MG63 (cell line): Measurements from ENCODE around the gene SPPL2C. TPM values are rescaled to one million over a fixed set of nuclear protein-coding genes. Genes with fewer than 3 reads are reported as not detected.
"Not testable (repeated sequence)": the region's sequence is repeated elsewhere in the genome, so short reads cannot be mapped to it uniquely, and the experiment has no call there.

Experiments
- DNase-seq: peaks from one replicate; pipeline ENCODE4 v3.0.0-alpha.2; 2020
- H3K27me3 ChIP-seq: fragments of 250-450 bp; sonication (Bioruptor Pico); 2 replicates; pipeline ENCODE4 v1.5.1; 2020; ENCODE audit warnings: mild to moderate bottlenecking, moderate library complexity
- H3K36me3 ChIP-seq: fragments of 250-450 bp; sonication (Bioruptor Pico); 2 replicates; pipeline ENCODE4 v1.5.1; 2020; ENCODE audit warnings: mild to moderate bottlenecking, moderate library complexity
- H3K4me3 ChIP-seq: fragments of 250-450 bp; sonication (Bioruptor Pico); 2 replicates; pipeline ENCODE4 v1.5.1; 2020; ENCODE audit warnings: mild to moderate bottlenecking, moderate library complexity
- H3K9me3 ChIP-seq: fragments of 250-450 bp; sonication (Bioruptor Pico); 2 replicates; pipeline ENCODE4 v1.5.1; 2020; ENCODE audit warnings: mild to moderate bottlenecking, moderate library complexity
- total RNA-seq: library from RNA; depleted of rRNA; stranded (reverse); fragments of >200 nt; shearing (Covaris generic); gene quantifications from 2 replicates; pipeline ENCODE4 v1.2.3, GENCODE V29; 2014; ENCODE audit warnings: low replicate concordance

Gene SPPL2C
- total RNA-seq, 1 experiment from 2014 or later, result not detected

DNA sequence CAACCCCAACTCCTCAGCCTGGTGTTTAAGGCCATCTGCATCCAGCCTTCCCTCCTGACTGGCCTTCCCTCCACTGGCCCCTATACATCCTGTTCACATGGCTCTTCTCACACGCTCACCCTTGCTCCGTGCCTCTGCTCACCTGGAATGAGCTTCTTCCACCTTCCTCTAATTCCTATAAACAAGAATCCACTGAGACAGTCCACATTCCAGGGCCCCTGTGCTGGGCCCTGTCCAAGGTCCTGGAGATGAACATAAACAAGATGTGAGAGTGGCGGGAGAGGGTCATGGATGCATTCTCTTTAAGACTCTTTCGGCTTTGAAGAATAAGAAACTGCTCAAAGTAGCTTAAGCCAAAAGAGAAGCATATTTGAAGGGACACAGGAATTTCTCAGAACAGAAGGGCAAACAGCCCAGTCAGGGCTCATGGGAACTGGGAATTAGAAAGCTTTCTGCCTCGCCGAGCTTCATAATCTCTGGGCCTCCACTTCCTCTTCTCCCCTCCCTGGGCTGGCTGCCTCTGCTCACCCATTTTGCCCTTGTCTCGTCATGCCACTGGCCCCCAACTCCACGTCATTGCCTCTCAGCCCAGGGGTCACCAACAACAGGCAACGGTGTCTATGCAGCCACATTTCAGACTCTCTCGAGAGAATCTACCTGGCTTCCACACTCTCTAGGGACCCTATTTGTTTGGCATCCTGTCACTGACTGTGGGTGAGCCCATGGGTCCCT, 13.5 kb downstream of the SPPL2C start:
- DNase-seq, result no peak

DNA sequence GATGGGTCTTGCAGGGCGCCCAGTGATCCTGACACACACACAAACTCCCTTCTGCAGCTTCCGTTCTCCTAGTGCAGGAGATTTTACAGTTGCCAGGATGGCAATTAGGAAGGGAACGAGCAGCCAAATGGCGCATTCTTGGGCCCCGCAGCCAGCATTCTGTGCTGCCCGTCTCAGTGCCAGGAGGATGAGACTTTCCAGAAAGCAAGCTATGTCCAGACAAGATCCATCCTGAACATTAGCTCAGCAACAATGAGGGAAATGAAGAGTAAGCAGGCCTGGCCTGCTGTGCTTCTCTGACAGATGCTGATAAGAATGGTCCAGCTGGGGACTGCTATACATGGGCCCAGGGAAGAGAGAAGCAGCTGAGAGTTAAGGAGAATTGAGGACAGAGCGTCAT, 16.5 kb downstream of the SPPL2C start:
- Histone ChIP-seq H3K36me3 (no peaks in the 10 kb centered on the region), H3K9me3 (peaks cover 3% of the 10 kb centered on the region; the same call in 1 of the 2 replicates), H3K27me3 (peaks cover 49% of the 10 kb centered on the region), H3K4me3 (no peak overlapping the region)
- no peak for DNase-seq

More for the DNA sequence above, 13.5 kb downstream of the SPPL2C start:
- H3K4me3 ChIP-seq, result no peak overlapping the region
- H3K27me3 ChIP-seq, result peaks cover 23% of the 10 kb centered on the region
- H3K9me3 ChIP-seq, result peaks cover 3% of the 10 kb centered on the region; the same call in 1 of the 2 replicates
- no peaks in the 10 kb centered on the region for H3K36me3 ChIP-seq

DNA sequence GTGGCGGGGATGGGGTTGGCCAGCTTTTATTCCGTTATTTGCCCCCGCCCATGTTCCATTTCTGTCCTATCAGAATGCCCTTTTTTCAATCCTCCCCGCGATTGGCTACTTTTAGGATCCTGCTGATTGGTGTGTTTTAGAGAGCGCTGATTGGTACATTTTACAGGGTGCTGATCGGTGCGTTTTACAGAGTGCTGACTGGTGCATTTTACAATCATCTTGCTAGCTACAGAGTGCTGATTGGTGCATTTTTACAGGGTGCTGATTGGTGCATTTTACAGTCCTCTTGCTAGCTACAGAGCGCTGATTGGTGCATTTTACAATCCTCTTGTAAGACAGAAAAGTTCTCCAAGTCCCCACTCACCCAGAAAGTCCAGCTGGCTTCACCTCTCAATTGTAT, 17.4 kb downstream of the SPPL2C start:
- H3K9me3 ChIP-seq, DNase-seq, H3K36me3 ChIP-seq, H3K4me3 ChIP-seq: not testable (repeated sequence)
- peaks cover 56% of the 10 kb centered on the region for H3K27me3 ChIP-seq

DNA sequence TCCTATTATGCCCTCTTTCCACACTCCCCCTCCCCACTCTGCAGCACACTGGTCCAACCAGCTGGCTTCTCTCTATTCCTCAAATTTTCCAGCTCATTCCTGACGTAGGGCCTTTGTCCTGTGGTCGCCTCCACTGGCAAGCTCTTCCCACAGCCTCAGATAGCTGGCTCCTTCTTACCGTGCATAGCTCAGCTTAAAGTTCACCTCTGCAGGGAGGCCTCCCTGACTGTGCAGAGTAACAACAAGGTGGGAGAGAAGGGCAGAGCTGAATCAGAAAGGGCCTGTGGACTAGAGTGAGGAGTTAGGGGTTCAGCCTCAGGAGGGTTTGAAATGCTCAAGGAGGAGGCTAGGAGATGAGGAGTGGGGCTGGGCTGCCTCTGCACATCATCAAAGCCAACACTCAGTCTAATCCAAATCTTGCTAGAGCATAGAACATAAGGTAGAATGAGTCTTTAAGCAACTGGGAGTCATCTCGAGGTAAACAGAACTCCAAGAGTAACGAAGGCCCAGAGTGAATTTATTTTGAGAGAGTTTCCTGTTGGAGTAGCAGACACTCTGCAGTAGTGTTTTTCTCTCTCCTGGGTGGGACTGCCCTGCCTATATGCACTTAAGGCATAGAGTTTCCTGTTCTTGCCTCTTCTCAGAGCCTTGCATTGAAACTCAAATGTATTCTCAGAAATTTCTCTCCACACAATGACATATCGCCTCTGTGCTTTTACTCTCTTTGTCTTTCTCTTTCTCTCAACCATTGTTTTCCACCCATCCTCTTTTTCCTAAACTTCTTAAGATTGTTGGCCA, 19.4 kb downstream of the SPPL2C start:
- no peak for DNase-seq
- Histone ChIP-seq H3K27me3 (peaks cover 51% of the 10 kb centered on the region), H3K4me3 (no peak overlapping the region), H3K36me3 (no peaks in the 10 kb centered on the region), H3K9me3 (peaks cover 3% of the 10 kb centered on the region; the same call in 1 of the 2 replicates)

DNA sequence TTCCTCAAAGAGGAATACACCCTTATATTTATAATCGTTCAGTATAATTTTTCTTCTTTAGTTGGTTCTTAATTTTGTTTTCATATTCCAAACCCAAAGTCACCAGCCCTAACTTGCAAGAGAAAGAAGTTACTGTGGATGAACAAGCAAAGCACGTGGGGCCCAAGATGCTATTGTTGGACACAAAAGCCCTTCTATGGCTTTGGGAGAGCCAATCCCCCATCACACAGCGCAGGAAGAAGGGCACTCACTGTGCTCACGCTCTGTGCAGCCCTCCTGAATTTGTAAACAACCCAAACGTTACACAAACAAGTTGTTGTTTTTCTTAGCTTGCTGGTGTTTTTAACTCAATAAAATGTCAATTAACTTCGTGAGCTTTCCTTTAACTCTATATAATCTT, 22.5 kb downstream of the SPPL2C start:
- peaks cover 39% of the 10 kb centered on the region for H3K27me3 ChIP-seq
- H3K4me3 ChIP-seq, result no peak overlapping the region
- no peak for DNase-seq
- H3K9me3 ChIP-seq, result peaks cover under 1% of the 10 kb centered on the region; the same call in 1 of the 2 replicates
- no peaks in the 10 kb centered on the region for H3K36me3 ChIP-seq

DNA sequence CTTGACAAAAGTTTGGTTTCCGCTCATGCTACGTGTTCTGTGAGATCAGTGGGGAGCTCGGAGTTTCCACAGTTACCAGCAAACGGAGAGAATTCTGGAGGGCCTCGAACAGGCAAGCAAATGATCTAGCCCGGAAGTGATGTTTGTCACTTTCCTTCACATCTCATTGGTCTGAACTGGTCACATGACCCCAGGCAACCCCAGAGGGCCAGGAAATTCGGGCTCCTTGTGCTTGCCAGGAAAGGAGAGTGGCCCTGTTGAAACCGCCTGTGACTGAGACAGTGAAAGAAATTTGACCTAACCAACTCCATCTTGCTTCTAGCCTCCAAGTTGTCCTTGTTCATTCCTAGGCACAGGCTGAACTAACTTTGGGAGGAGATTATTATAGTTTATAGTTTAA, 23.0 kb downstream of the SPPL2C start:
- H3K4me3 ChIP-seq, result no peak overlapping the region
- DNase-seq, result no peak
- H3K36me3 ChIP-seq, result no peaks in the 10 kb centered on the region
- H3K9me3 ChIP-seq, result no peaks in the 10 kb centered on the region
- H3K27me3 ChIP-seq, result peaks cover 37% of the 10 kb centered on the region

DNA sequence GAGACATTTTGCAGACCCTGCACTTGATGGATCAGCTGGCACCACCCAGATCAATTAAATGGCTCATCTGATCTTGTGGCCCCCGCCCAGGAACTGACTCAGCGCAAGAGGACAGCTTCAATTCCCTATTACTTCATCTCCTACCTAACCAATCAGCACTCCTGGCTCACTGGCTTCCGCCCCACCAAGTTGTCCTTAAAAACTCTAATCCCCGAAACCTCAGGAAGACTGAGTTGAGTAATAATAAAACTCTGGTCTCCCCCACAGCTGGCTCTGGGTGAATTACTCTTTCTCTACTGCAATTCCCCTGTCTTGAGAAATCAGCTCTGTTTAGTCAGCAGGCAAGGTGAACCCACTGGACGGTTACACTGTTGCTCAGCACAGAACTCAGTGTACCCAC, 23.6 kb downstream of the SPPL2C start:
- H3K27me3 ChIP-seq, result peaks cover 32% of the 10 kb centered on the region
- no peak overlapping the region for H3K4me3 ChIP-seq
- no peaks in the 10 kb centered on the region for H3K9me3 ChIP-seq
- no peaks in the 10 kb centered on the region for H3K36me3 ChIP-seq
- no peak for DNase-seq

DNA sequence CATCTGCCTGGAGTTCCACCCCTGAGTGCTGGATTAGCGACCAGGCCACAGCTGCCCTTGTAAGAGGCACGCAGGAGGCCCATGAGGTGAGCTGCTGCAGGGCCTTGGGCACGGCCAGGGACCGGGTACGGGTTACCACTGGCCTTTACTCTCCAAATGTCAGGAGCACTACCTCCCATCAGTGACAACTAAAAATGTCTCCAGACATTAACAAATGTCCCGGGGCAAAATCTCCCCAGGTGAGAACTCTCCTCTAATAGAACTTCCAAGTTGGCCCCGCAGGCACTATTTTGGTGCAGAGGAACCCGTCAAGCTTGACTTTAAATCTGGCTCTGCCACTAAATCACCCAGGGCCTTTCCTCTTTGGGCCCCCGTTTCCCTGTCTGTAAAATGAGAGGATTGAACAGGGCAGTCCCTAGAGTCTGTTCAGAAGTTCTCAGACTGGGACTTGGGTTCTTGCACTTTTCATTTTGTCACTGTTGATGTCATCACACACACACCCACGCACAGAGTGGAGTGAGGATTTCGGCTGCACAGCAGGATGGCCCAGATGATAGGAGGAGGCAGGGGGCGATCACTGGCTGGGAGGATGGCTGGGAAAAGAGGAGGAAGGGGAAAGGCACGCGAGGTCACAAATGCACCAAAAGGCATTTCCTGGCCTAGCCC, 25.1 kb downstream of the SPPL2C start:
- no peak overlapping the region for H3K4me3 ChIP-seq
- no peaks in the 10 kb centered on the region for H3K36me3 ChIP-seq
- H3K9me3 ChIP-seq, result no peaks in the 10 kb centered on the region
- DNase-seq, result no peak
- H3K27me3 ChIP-seq, result peaks cover 22% of the 10 kb centered on the region

DNA sequence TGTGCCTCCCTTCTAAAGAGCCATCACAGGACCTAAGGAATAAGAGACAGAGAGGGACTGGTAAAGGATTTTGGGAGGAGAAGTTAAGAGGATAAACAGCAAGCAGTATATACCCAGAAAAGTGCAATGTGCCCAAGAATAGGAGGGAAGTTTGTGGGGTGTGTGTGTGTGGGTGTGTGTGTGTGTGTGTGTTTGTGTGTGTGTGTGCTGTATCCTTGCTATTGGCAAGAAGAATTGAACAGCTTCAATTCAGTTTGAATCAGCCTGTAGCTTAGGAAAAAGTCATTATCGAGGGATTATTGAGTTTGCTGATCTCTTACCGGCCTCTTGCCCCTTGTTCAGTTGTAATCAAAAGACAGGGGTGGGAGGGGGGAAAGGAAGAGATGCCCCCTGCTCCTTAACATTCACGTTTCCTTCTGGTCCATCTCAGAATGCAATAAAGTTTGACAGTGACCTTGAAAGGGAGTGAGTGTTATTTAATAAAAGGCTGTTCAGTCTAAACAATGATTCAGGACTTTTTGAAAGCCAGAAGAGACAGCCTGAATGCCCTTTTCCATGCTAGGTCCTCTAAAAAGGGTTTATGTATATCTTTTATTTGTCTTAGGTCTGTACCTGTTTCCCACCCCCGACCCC, 25.8 kb downstream of the SPPL2C start:
- Histone ChIP-seq H3K36me3 (no peaks in the 10 kb centered on the region), H3K9me3 (no peaks in the 10 kb centered on the region), H3K27me3 (peaks cover 21% of the 10 kb centered on the region), H3K4me3 (no peak overlapping the region)
- no peak for DNase-seq

DNA sequence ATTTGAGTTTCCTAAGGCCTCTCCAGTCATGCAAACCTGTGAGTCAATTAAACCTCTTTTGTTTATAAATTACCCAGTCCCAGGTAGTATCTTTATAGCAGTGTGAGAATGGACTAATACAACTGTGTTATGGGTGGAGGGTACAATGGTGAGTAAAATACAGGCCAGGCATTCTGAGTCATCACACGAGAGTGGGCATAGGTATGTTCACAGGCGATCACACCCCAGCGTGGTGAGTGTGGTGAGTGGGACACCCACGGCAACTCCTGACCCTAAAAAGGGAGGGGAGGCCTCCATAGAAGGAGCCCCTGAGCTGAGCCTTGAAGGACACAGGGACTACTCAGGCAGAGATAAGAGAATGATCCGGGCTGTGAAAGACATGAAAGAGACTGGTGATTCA, 27.0 kb downstream of the SPPL2C start:
- Histone ChIP-seq H3K36me3 (no peaks in the 10 kb centered on the region), H3K27me3 (peaks cover 22% of the 10 kb centered on the region), H3K4me3 (no peak overlapping the region), H3K9me3 (no peaks in the 10 kb centered on the region)
- DNase-seq, result no peak

DNA sequence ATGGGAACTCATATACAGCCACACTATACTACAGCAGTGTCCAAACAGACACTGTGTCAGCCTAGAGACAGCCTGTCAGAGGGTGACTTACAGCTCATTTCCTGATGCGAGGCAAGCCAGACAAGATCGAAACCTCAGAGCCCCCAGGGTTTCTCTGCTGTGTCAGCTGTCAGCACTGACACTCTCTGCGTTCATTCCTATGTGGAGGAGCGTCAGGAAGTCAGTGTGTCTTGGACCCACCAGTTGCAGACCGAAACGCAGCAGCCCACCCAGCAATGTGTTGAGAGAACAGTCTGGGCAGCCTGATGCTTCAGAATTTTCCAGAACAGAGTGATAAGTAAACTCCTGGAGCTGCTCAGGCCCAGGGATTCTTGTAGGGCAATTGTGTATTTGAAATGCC, 29.0 kb downstream of the SPPL2C start:
- DNase-seq, result no peak
- no peaks in the 10 kb centered on the region for H3K36me3 ChIP-seq

DNA sequence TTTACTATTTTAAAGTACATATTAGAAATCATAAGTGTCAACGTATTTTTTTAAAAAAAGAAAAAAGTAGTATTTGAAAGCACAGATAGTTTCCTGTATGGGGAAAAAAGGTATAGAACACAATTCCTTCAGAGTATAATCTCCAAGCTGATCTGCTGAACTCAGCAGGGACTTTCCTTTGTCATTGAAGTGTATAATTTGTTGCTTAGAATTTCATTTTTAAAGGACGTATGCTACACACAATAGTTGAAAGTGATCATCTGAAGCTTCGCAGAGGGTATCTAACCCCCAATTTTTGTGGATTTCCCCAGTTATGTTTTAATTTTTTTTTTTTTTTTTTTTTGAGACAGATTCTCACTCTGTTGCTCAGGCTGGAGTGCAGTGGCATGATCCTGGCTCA, 29.5 kb downstream of the SPPL2C start:
- peaks cover 39% of the 10 kb centered on the region for H3K27me3 ChIP-seq
- H3K9me3 ChIP-seq, result no peaks in the 10 kb centered on the region
- no peaks in the 10 kb centered on the region for H3K36me3 ChIP-seq
- DNase-seq, result no peak
- H3K4me3 ChIP-seq, result no peak overlapping the region

More for the DNA sequence above, 29.0 kb downstream of the SPPL2C start:
- Histone ChIP-seq H3K9me3 (no peaks in the 10 kb centered on the region), H3K4me3 (no peak overlapping the region), H3K27me3 (peaks cover 39% of the 10 kb centered on the region)

DNA sequence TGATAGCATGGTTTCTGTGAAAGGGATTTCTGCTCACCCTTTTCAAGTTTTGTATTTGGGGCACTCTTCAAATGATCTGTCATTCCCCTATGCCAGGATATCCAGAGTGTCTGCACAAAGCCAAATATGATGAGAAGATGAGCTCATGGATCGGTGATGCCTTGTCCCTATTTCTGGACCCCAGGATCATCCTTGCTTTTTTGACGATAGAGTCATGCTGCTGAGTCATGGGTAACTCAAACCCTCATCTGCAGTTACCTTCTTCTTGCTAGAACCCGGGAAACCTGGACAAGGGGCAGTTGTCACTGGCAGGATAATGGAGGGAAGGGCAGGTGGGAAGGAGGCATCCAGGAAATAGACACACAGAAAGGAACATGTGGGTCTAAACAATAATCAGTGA, 31.9 kb downstream of the SPPL2C start:
- H3K4me3 ChIP-seq, result no peak overlapping the region
- no peak for DNase-seq
- H3K27me3 ChIP-seq, result peaks cover 46% of the 10 kb centered on the region
- H3K36me3 ChIP-seq, result no peaks in the 10 kb centered on the region
- H3K9me3 ChIP-seq, result no peaks in the 10 kb centered on the region

DNA sequence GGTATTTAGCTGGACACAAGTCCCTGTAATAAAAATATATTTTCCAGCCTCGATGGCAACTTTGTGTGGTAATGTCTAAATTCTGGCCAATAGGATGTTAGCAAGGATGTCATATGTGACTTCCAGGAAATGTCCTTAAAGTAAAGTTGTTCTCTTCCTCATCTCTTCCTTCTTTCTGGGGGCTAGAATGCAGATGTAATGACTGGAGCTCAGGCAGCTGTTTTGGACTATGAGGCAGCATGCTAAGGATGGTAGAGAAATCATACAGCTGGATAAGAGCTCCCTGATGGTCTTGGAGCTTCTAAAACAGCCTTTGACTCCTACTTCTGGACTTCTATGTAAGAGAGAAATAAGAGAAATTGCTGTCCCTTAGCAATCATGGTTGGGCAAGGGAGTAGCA, 32.8 kb downstream of the SPPL2C start:
- Histone ChIP-seq H3K9me3 (no peaks in the 10 kb centered on the region), H3K36me3 (no peaks in the 10 kb centered on the region), H3K4me3 (no peak overlapping the region), H3K27me3 (peaks cover 46% of the 10 kb centered on the region)
- no peak for DNase-seq

DNA sequence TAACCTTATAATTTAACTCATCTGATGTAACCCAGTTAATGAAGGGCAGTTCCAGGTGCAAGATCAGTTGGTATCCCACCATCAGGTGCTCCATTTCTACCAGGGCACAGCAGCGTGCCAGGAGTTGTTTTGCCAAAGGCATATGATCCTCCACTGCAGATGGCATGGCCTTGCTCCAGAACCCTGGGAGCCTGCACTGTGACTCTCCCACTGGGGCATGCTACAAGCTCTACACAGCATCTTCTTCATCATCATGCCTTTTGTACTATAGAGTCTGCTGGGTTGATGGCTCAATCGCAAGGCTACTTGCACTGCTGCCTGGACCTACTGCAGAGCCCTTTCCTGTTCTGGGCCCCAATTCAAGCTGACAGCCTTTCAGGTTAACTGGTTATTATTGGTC, 38.4 kb downstream of the SPPL2C start:
- H3K27me3 ChIP-seq, result peaks cover 16% of the 10 kb centered on the region; the same call in 1 of the 2 replicates
- H3K9me3 ChIP-seq, result peaks cover 4% of the 10 kb centered on the region; the same call in 1 of the 2 replicates
- no peaks in the 10 kb centered on the region for H3K36me3 ChIP-seq
- H3K4me3 ChIP-seq, result no peak overlapping the region
- no peak for DNase-seq

DNA sequence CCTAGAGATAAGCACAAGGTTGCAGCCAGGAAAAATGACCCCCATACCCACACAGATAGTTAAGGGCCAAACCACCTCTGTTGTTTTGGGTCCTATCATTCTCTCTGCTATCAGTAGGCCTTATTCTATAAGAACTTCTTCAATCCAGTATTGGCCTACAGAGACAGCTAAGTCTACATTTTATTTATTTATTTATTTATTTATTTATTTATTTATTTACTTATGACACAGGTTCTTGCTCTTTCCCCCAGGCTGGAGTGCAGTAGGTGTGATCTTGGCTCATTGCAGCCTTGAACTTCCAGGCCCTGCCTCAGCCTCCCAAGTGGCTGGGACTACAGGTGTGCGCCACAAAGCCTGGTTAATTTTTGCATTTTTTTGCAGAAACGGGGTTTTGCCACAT, 42.2 kb downstream of the SPPL2C start:
- Histone ChIP-seq H3K27me3 (peaks cover 6% of the 10 kb centered on the region; the same call in 1 of the 2 replicates), H3K4me3 (no peak overlapping the region), H3K36me3 (no peaks in the 10 kb centered on the region), H3K9me3 (peaks cover 4% of the 10 kb centered on the region; the same call in 1 of the 2 replicates)
- DNase-seq, result no peak

DNA sequence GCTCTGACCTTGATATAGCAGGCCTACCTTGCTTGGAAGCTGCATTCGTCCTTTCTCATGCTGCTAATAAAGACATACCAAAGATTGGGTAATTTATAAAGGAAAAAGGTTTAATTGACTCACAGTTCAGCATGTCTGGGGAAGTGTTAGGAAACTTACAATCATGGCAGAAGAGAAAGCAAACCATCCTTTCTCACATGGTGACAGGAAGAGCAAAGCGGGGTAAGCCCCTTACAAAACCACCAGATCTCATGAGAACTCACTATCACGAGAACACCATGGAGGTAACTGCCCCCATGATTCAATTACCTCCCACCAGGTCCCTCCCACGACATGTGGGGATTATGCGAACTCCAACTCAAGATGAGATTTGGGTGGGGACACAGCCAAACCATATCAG, 43.7 kb downstream of the SPPL2C start:
- no peak overlapping the region for H3K4me3 ChIP-seq
- DNase-seq, result no peak
- no peaks in the 10 kb centered on the region for H3K36me3 ChIP-seq
- peaks cover 2% of the 10 kb centered on the region; the same call in 1 of the 2 replicates for H3K27me3 ChIP-seq
- H3K9me3 ChIP-seq, result peaks cover 4% of the 10 kb centered on the region; the same call in 1 of the 2 replicates
